Stimulated activated CD8-positive, alpha-beta memory T cell treated with anti-CD3 and anti-CD28 coated beads, Interleukin-15, amount 100 ng/mL, for 4 hours (primary cell): Measurements from ENCODE around the gene BPIFA3.
"Not testable (repeated sequence)": the region's sequence is repeated elsewhere in the genome, so short reads cannot be mapped to it uniquely, and the experiment has no call there.

Experiments used
- DNase-seq, 2 donors: peaks; one replicate each; pipeline ENCODE4 v3.0.0-alpha.2; 2020; ENCODE audit warnings: low read depth in 2 of 2

The BPIFA3 gene

DNA sequence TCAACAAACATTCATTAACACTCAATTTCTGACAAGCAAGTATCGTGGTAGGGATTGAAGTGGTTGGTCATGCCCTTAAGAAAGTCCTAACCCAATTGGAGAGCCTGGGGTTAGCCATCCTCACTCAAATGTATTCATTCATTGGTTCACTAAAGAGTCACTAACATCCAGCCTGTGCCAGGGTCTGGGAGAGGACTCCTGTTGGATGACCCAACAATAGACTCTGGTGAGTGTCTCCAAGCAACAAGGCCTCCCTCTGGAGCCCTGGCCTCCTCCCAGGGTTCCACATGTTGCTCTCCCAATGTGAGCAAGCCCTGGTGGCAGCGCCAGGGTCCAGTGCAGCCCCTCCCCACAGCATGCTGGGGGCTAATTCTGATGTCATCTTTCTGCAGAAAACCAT lies at the start of gene BPIFA3:
Gene BPIFA3, plus strand, starts transcription at position 301 of the 400 bp plus-strand sequence. CDS start 185 bp downstream, outside the sequence.
- no peak for DNase-seq

DNA sequence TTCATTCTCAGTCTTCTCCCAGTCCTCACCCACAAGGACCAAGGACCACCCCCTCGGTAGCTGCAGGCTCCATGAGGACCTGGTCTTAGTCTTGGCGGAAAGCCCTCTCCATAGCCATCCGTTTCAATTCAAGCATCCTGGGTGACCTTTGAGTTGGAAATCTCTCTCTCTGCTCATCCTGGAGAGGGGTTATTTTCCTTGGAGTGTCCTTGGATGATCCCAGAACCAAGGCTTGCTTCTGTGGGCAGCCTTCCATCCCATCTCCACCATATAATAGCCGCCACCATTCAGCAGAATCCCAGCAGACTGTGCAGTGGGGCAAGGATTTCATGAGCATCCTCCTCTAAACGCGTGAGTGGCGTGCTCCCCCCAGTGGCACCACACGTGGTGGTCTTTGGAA lies 49.3 kb upstream of the BPIFA3 start, which contains the start of gene BPIFA2:
Gene BPIFA2, plus strand, starts transcription at position 301 of the 400 bp plus-strand sequence. CDS start 987 bp downstream, outside the sequence.
- DNase-seq: no peak

DNA sequence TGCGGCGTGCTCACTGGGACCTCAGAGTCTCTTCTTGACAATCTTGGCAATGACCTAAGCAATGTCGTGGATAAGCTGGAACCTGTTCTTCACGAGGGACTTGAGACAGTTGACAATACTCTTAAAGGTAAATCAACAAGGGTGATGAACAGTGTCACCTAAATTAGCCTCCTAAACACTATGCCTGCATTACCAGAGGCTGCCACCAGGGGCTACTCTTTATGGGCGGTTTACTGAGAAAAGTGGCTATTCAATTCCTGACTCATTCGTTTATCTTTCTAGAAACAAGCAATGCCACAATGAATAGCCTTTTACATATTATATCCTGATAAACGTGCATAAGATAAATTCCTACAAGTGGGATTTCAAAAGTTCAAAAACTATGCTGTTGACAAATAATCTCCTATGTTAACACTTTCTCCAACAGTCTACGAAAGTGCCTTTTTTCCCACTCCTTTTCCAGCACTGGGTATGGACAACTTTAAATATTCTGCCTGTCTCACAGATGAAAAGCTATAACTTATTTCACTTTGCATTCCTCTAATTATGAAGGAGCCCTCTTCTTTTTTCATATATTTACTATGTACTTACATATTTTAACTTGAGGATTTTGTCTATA lies 47.9 kb upstream of the BPIFA3 start:
- no peak for DNase-seq

DNA sequence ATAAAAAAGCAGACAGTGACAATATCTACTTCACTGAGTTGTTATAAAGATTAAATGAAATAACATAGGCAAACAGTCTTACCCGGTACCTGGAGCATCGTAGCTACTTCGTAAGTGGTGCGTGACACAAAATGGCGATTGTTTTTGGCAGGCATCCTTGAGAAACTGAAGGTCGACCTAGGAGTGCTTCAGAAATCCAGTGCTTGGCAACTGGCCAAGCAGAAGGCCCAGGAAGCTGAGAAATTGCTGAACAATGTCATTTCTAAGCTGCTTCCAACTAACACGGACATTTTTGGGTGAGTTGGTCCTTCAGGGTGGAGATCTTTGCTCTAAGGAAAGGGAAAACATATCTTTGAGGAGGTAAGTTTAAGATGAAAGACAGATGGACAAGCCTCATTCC lies 44.4 kb upstream of the BPIFA3 start:
- no peak for DNase-seq

DNA sequence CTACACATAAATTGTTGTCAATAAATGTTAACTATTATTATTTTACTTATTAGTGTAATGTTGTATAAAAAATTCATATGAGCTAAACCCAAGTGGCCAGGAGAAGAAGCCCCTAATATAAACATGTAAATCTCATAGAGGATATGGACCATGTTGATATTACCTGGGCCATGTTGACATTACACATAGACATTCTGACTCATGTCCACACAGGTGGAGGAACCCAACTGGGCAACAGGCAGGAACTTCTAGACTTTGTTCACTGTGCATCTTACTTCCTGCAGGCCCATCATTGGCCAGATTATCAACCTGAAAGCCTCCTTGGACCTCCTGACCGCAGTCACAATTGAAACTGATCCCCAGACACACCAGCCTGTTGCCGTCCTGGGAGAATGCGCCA lies 42.0 kb upstream of the BPIFA3 start:
- DNase-seq: no peak

DNA sequence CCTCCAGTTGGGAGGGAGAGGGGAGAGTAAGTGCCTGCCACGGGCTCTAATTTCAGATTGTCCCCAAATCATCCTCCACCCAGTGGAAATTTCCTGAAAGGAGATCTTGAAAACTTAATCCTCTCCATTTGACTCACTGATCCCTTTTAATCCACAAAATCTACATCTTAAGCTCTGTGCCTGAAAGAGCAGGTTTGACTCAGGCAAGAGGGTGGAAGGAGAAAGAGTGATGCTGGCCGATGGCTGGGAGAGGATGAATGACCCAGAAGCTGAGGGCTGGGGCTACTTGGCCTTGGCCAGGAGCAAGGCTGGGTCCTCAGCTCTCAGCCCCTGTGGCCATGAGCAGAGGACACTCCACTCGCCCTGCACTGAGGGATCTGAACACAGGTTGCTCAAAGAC lies 41.1 kb upstream of the BPIFA3 start:
- DNase-seq: no peak

DNA sequence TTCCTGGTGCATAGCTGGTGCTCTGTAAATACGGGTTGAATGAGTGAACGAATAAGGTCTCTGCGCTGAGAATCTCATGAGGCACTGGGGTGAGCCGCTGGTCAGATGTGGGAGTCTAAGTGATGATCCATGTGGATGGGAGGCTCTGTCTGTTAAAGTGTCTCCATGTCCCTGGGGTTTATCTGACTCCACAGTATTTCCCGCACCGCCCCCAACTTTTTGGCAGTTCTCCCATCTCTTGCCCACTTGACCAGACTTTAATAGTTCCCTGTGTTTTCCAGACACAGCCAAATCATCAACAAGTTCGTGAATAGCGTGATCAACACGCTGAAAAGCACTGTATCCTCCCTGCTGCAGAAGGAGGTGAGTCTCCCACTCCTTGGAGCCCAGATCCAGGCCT lies 39.3 kb upstream of the BPIFA3 start:
- DNase-seq: no peak

DNA sequence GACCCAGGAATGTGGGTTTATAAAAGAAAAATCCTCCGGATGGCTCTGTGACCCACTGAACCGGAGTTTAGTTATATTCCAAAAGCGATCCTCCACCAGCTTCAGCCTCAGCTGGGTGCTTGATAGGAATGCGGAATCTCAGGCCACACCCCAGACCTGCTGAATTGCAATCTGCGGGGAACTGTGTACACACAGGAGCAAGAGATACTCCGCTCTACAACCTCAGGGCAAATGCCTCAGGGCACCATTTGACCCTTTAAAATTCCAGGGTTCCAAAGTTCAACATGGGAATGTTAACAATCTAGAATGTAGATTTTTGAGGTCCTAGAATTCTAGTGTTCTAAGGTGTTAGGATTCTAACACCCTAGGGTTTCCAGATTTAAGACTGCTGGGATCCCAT lies 38.4 kb upstream of the BPIFA3 start:
- no peak for DNase-seq

DNA sequence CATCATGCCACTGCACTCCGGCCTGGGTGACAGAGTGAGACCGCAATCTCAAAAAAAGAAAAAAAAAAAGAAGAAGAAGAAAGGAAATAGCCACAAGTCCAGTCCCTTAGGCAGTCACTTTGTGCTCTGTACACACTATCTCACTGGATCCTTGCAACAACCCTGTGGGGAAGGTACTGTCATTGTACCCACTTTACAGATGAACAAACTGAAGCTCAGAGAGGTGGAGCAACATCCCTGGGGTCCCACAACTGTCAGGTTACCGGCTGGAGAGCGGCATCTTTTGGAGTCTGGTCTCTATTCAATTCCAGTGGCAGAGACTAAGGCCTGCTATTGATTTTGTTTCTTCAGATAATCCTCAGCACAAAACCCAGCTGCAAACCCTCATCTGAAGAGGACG lies 37.0 kb upstream of the BPIFA3 start:
- DNase-seq: no peak

DNA sequence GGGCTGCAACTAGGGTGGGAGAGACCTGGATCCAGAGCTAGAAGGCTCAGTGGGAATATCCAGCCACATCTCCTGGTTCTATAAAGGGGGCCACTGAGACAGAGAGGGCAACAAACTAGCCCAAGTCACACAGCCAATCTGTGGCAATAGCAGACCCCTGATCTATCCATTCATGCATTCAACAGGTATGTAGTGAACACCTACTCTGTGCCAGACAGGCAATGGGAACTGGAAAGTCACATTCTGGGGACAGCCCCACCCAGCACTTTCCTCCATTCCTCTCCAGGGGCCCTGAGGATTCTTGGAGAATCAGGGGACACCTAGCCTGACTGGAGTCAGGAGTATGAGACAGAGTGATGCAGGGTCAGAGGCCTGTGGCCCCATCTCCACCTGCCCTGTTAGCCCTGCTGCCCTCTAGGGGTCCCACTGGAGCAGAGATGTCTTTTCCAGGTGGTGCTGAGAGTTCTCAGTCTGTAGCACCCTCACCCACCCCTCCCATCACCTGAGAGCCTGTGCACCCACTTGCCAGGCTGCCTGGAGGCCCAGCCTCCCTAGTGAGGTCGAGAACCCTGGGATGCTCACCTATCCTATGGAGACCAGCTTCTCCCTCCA lies 35.6 kb upstream of the BPIFA3 start:
- no peak for DNase-seq

DNA sequence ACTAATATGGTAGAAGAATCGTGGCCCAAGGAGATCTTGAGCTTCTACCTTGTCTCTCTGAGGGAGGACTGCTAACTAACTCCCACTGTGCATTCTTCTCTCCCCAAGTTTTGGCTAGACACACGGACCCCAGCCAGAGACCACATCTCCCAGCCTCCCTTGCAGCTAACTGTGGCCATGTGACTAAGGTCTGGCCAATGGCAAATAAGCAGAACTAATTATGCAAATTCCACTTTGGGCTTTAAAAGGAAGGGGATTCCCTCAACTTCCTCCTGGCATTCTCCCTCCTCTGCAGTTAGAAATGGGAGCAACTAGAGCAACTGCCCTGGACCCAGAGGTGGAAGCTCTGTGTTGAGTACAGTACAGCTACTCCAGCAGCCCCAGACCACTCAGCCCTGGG lies 33.8 kb upstream of the BPIFA3 start:
- DNase-seq: no peak

DNA sequence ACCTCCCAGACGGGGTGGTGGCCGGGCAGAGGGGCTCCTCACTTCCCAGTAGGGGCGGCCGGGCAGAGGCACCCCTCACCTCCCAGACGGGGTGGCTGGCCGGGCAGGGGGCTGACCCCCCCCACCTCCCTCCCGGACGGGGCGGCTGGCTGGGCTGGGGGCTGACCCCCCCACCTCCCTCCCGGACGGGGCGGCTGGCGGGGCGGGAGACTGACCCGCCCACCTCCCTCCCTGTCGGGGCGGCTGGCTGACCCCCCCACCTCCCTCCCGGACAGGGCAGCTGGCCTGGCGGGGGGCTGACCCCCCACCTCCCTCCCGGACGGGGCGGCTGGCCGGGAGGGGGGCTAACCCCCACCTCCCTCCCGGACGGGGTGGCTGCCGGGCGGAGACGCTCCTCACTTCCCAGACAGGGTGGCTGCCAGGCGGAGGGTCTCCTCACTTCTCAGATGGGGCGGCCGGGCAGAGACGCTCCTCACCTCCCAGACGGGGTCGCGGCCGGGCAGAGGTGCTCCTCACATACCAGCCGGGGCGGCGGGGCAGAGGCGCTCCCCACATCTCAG lies 32.0 kb upstream of the BPIFA3 start:
- not testable (repeated sequence) for DNase-seq

DNA sequence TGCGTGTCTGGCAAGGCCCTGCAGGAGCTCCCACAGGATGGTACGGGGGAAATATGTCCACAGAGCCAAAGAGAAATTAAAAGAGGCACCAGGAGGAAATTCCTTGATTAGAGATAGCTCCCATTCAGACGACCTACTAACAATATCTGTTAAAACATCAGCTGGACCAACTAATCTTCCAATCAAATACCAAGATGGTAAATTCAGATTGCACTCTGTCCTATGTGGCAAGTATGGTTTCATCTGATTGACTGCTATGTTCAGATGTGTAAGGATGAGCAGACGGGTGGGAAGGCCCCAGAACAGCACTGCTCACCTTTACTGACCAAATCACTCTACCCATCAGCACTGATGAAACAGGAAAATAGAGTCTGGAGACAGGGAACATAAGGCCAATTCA lies 29.7 kb upstream of the BPIFA3 start:
- DNase-seq: no peak

DNA sequence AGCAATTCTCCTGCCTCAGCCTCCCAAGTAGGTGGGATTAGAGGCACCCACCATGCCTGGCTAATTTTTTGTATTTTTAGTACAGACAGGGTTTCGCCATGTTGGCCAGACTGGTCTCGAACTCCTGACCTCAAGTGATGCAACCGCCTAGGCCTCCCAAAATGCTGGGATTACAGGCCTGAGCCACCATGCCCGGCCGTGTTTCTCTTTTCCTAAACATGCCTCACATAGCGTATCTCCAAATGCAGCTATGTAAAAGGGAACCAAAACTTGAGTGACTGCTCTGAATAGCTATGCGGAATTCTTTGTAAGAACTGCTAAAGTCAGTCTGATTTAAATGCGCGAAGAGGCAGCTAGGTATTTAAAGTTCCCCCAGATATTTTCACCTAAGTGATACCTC lies 28.7 kb upstream of the BPIFA3 start:
- DNase-seq: no peak

DNA sequence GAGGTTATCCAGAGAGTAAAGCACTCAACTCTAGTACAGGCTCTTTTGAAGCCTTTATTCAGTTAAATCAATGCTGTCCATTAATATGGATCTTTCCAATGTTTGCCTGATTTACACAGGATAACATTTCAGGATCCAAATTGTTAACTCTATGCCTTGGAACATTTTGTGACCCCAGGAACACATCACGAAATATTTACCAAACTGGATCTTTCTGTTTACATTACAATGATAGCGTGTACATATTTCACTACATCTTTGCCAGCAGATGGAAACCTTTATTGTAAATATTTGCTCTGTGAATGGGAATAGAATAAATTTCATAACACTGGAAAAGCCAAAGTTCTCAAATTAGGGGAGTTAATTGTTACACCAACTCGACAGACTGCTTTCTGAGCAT lies 25.7 kb upstream of the BPIFA3 start:
- DNase-seq: no peak

DNA sequence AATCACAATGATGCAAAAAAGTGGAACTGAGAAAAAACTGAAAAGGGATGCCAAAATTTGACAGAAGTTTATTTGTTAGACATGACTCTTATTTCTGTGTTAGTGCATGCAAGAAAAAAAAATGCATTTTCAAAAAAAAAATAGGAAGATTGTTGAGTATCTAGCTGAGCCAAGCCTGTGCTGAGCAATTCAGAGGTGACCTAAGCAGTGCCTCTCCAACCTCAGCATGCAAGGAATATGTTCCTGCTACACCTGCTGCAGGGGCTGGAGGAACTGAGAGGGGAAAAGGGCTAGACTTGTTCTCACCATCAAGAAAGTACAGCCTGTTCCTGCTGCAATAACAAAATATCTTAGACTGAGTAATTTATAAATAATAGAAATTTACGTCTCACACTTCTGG lies 25.2 kb upstream of the BPIFA3 start:
- DNase-seq: no peak

DNA sequence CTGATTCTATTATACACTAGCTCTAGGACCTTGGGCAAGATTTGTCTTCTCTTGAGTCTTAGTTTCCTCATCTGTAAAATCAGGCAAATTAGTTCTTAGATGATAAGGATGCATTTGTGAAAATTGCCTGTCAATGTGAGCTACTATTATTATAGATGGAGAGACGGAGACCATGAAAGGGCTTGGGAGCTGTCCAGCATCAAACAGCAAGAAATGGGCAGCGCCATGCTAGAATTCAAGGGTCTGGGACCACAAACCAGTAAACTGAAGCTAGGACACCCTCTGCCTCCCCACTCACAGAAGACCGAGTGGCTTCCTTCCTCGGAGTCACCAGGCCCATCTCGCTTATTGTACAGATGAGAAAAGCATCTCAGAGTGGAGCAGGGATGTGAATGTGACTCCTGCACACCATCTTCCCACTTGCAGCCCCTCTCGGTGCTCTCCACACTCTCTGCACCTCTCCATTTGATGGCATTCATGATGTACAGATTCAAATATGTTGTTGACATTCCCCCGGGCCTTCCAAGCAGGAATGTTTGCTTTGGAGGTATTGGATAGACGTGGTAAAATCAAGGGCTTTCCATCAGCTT lies 24.1 kb upstream of the BPIFA3 start:
- no peak for DNase-seq

DNA sequence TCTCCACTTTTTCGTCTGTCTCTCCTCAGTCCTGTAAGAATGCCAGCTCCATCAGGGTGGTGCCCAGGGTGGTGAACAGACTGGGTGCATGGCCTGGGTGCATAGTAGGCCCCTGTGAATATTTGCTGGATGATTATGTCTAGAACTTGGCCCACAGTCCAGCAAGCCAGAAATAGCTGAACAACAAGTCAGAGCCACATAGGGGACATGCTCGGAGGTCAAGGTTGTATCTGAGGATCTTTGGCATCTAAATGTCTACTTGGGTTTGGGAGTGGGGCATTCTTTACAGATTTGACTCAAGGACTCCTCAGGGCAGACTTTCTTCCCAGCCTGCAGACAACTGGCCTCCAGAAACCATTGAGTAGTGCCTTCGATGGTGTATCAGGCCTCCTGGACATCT lies 18.1 kb upstream of the BPIFA3 start:
- DNase-seq: no peak

DNA sequence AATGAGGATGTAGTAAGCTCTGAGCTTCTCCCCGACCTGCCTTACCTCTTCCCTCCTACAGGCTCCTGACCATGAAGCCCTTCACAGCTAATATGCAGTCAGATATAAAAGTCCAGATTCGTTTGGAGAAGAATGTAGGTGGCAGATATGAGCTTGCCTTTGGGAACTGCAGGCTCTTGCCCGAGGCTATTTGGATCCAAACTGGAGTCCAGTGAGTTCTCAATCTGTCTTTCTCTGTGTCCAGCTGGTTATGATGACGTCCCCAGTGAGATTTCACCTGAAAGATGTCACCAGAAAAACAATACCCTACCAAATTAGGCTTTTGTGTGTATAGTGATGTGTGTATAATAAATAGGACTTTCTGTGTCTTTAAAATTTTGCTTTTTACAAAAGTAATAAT lies 14.7 kb upstream of the BPIFA3 start:
- DNase-seq: no peak

DNA sequence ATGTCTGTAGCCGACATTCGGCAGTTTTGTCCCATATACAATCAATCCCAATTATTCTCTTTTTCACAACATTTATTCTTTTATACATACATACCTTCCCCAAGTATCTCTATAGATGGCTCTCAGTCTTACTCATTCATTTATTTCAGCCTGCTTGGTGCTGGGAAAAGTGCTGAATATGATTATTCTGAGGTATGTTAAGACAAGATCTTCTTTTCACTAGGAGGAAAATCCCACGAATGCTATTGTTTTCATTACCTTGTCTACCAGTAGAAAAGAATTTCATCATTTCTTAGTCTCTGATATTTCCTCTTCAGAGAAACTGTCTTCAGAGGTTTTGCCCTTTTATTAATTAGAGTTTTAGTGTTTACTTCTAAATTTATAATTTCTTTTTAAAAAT lies 13.7 kb upstream of the BPIFA3 start:
- DNase-seq: no peak

DNA sequence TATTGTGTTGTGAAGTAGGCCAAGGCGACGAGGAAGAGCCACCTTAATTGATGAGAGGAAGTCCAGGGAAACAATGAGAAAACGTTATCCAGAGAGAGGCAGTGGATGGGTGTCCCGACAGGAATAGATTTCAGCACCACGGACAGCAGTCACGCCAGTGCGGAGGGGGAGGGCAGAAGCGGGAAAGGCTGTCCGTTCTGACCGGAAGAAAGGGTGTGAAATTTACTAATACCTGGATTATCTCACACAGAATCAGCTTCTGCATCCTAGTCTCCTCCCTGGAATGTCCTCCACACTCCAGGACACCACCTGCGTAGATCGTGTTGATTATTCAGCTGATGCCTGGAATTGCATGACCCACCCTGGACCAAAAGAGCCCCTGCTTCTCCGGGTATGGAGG lies 7.4 kb upstream of the BPIFA3 start:
- no peak for DNase-seq

DNA sequence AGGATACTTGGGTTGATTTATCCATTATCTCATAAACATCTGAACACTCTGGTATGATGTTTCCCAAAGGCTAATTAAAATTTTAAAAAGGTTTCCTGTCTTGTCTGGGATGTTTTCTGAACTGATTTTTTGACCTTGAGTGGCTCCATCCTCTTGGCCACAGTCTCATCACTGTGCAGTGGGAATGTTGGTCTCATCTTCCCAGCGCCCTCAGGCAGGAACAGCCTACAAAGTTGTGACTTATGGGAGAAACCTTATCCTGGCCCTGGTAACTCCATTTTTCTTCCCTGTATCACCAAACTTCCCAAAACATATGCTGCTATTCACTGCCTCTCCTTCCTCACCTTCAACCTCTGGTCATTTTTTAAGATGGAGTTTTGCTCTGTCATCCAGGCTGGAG lies 6.8 kb upstream of the BPIFA3 start:
- no peak for DNase-seq

DNA sequence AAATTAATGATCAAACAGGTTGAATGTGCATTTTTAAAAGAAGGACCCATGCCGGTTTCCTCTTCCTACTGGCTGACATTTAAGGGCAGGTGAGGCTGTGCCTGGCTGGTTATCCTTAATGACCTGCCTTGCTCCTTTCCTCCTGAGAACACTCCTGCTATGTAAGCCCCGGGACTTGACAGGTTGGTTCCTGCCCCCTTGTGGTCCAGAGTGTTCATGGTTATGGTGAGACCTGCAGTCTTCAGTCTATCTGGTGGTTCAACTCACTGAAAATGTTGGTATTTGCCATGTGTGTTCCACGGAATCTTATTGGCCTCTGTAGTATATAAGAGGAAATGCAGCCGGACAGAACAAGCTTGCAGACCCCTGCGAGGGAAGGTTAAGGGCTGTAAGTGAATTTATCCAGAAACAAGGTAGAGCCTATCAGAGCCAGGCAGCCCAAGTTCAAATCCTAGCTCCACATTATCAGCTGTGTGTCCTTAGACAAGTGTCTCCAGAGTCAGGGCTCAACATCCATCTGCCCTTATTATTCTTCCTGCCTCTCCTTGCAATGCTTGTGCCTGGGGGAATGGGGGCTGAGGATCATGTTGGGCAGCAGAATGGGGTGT lies 5.2 kb upstream of the BPIFA3 start:
- DNase-seq: no peak
